ENCODE data around the gene COPS8. TPM values are rescaled to one million over a fixed set of nuclear protein-coding genes. Genes with fewer than 3 reads are reported as not detected.
A peak's percentile ranks its signal among the peaks of the same experiment; 100 is the strongest.

The COPS8 gene
- total and polyA plus RNA-seq, 2 of the 8 experiments (the other 6 are each of a cell fraction or from before 2014, with no cell fraction given) = 59.3 to 67.5 TPM

GRCh38 chr2:237130562-237131421 lies 45.1 kb downstream of the COPS8 start:
- no peaks in the 10 kb centered on the region; a peak in 1 of 7 replicates for H3K27me3 ChIP-seq (replicated peaks in 1 of 4; ENCODE audit: control insufficient read depth in 3 of 4, extremely low read depth in 1 of 4, insufficient read depth in 3 of 4, low read length in 3 of 4)
- H3K4ac ChIP-seq (replicated peaks; ENCODE audit: insufficient read length, low read depth, low read length) = no peak overlapping the region
- no peak overlapping the region; the same call in 1 of the 2 replicates for H2BK12ac ChIP-seq (ENCODE audit: low read depth, low read length)
- H4K91ac ChIP-seq (replicated peaks; ENCODE audit: insufficient read length, low read length) = no peak overlapping the region
- H4K5ac ChIP-seq (ENCODE audit: insufficient read length, low read depth, low read length) = no peak overlapping the region
- no peak for TF ChIP-seq CHD2 (IDR thresholded peaks at IDR 0.05; ENCODE audit: low read length)
- no peak for TF ChIP-seq ASH2L (IDR thresholded peaks at IDR 0.05; ENCODE audit: low read length)
- H2BK15ac ChIP-seq (ENCODE audit: low read length) = 0 out of 2 replicates have a peak overlapping the region, but pooled peaks have one; percentile 22
- no peak overlapping the region for H3K9ac ChIP-seq (replicated peaks in 1 of 4; ENCODE audit: extremely low read depth in 1 of 4, low read depth in 3 of 4, low read length in 3 of 4)
- no peak overlapping the region for H2AFZ ChIP-seq (ENCODE audit: low read length)
- ChIA-PET POLR2A (ENCODE audit: partially characterized antibody) (no interaction called here), CTCF (ENCODE audit: partially characterized antibody) (no interaction called here)
- H3K27ac ChIP-seq (ENCODE audit: low read depth, low read length) = no peak overlapping the region
- H3K56ac ChIP-seq (replicated peaks; ENCODE audit: insufficient read length, low read depth, low read length) = no peak overlapping the region
- peak overlapping the region; percentile 47; the same call in 1 of the 2 replicates for H2AK5ac ChIP-seq (ENCODE audit: low read depth, low read length)
- no peak overlapping the region for H3K4me3 ChIP-seq (ENCODE audit: extremely low read depth in 1 of 4, insufficient read depth in 2 of 4, low read depth in 3 of 4, low read length in 4 of 4)
- peaks cover 4% of the 10 kb centered on the region; the same call in 1 of the 2 replicates for H3K79me1 ChIP-seq (ENCODE audit: low read depth, low read length)
- H3K36me3 ChIP-seq (ENCODE audit: control insufficient read depth in 2 of 4, insufficient read depth in 4 of 4, low read length in 3 of 4) = peaks cover 0 to 4% (median 0%) of the 10 kb centered on the region in 4 experiments; a peak in 1 of 8 replicates
- H2BK5ac ChIP-seq (ENCODE audit: low read depth, low read length) = no peak overlapping the region
- H2BK20ac ChIP-seq (ENCODE audit: low read length) = no peak overlapping the region
- H2BK120ac ChIP-seq (replicated peaks; ENCODE audit: low read depth, low read length) = no peak overlapping the region
- FAIRE-seq = no peak
- H3K14ac ChIP-seq (ENCODE audit: insufficient read length) = no peak overlapping the region
- peaks cover 3 to 24% of the 10 kb centered on the region in 2 experiments; a peak in 3 of 4 replicates for H3K9me3 ChIP-seq (ENCODE audit: insufficient read depth in 2 of 2, low read depth in 1 of 2, low read length in 1 of 2)
- H4K8ac ChIP-seq (ENCODE audit: extremely low read depth, insufficient read depth, low read length) = no peak overlapping the region
- no peak overlapping the region for H3K23ac ChIP-seq (ENCODE audit: insufficient read length)
- no peak for DNase-seq (ENCODE audit: low read depth in 1 of 2, low spot score in 2 of 2)
- WGBS, 2 experiments (ENCODE audit: extremely low coverage in 1 of 2, insufficient coverage in 1 of 2, insufficient read length in 1 of 2, insufficient replicate concordance in 2 of 2, low coverage in 1 of 2, low lambda C conversion rate in 2 of 2, missing lambda C conversion rate in 1 of 2) = 88 to 100% methylated on average over 1 to 8 of the region's 8 CpGs
- H3K79me2 ChIP-seq (ENCODE audit: control insufficient read depth in 1 of 2, insufficient read depth in 2 of 2, low read length in 2 of 2) = peaks cover 0 to 11% of the 10 kb centered on the region in 2 experiments; a peak in 2 of 4 replicates
- H3K18ac ChIP-seq (ENCODE audit: extremely low read depth, low read length) = no peak overlapping the region
- H3K4me2 ChIP-seq (ENCODE audit: insufficient read depth in 1 of 2, low read depth in 2 of 2, low read length in 2 of 2) = no peak overlapping the region
- peaks cover 0 to 12% of the 10 kb centered on the region in 2 experiments for H4K20me1 ChIP-seq (replicated peaks in 1 of 2; ENCODE audit: control insufficient read depth in 1 of 2, insufficient read depth in 2 of 2, low read length in 2 of 2)
- peaks cover 2 to 7% (median 3%) of the 10 kb centered on the region in 4 experiments; a peak in 6 of 7 replicates for H3K4me1 ChIP-seq (replicated peaks in 1 of 4; ENCODE audit: control insufficient read depth in 3 of 4, insufficient read depth in 4 of 4, low read length in 3 of 4)
- H3K23me2 ChIP-seq (ENCODE audit: low read depth, low read length) = peaks cover 16% of the 10 kb centered on the region

All from H1 (cell line).